NOMO-1 (cell line): Measurements from ENCODE around the gene ZNF772.
"Not testable (repeated sequence)": the region's sequence is repeated elsewhere in the genome, so short reads cannot be mapped to it uniquely, and the experiment has no call there.

Experiments used
- DNase-seq, 2 experiments: peaks; one replicate each; lab custom pipeline; 2025; ENCODE audit not compliant: unreplicated experiment in 2 of 2; lab: John Stamatoyannopoulos, UW

ZNF772 gene

GRCh38 chr19:57477191-57478008 is at the start of gene ZNF772:
ZNF772 (minus strand) TSS chr19:57477566; CDS start chr19:57477309, 257 bp downstream.
- DNase-seq, result peak; percentile 93 to 97

- not testable (repeated sequence) for DNase-seq
Measured at GRCh38 chr19:57518021-57518420, 40.7 kb upstream of the ZNF772 start.

GRCh38 chr19:57515255-57515654 is 37.9 kb upstream of the ZNF772 start:
- no peak for DNase-seq

- no peak for DNase-seq
Measured at GRCh38 chr19:57512845-57513244, 35.5 kb upstream of the ZNF772 start.

GRCh38 chr19:57511484-57511883 is 34.1 kb upstream of the ZNF772 start:
- no peak for DNase-seq

GRCh38 chr19:57506163-57506562 is 28.8 kb upstream of the ZNF772 start:
- DNase-seq, result no peak

GRCh38 chr19:57500400-57500799 is 23.0 kb upstream of the ZNF772 start:
- DNase-seq, result not testable (repeated sequence)

GRCh38 chr19:57499680-57500395 is 22.5 kb upstream of the ZNF772 start, which contains the start of gene ZNF773:
ZNF773 (plus strand) TSS chr19:57499938; CDS start chr19:57500081, 143 bp downstream.
- DNase-seq, result peak; percentile 87 to 89

GRCh38 chr19:57499332-57499679 is 21.9 kb upstream of the ZNF772 start:
- not testable (repeated sequence) for DNase-seq

- not testable (repeated sequence) for DNase-seq
Measured at GRCh38 chr19:57488299-57488644, 10.9 kb upstream of the ZNF772 start.

GRCh38 chr19:57487477-57488298 is 10.3 kb upstream of the ZNF772 start, which contains the start of gene ZNF419:
ZNF419 (plus strand) TSS chr19:57487750; CDS start chr19:57487951, 201 bp downstream.
- peak; percentile 64 to 78 for DNase-seq

GRCh38 chr19:57473646-57474045 is 3.7 kb downstream of the ZNF772 start:
- no peak for DNase-seq

GRCh38 chr19:57466489-57466888 is 10.9 kb downstream of the ZNF772 start:
- DNase-seq, result no peak

GRCh38 chr19:57465680-57466381 is 11.5 kb downstream of the ZNF772 start:
- DNase-seq, result peak in 1 of 2 experiments; percentile 15

GRCh38 chr19:57452307-57452706 is 25.1 kb downstream of the ZNF772 start:
- no peak for DNase-seq

GRCh38 chr19:57443121-57443696 is 34.2 kb downstream of the ZNF772 start:
- no peak for DNase-seq

GRCh38 chr19:57441979-57442752 is 35.2 kb downstream of the ZNF772 start:
- DNase-seq, result no peak

GRCh38 chr19:57438925-57439324 is 38.4 kb downstream of the ZNF772 start:
- DNase-seq, result no peak

GRCh38 chr19:57437931-57438330 is 39.4 kb downstream of the ZNF772 start:
- no peak for DNase-seq
